ENCODE data around the gene LRRN3. TPM values are rescaled to one million over a fixed set of nuclear protein-coding genes. Genes with fewer than 3 reads are reported as not detected.

LRRN3 gene
- total and polyA plus RNA-seq, 7 donors: 0.41 to 3.3 (median 0.76) TPM; not detected in 2

DNA sequence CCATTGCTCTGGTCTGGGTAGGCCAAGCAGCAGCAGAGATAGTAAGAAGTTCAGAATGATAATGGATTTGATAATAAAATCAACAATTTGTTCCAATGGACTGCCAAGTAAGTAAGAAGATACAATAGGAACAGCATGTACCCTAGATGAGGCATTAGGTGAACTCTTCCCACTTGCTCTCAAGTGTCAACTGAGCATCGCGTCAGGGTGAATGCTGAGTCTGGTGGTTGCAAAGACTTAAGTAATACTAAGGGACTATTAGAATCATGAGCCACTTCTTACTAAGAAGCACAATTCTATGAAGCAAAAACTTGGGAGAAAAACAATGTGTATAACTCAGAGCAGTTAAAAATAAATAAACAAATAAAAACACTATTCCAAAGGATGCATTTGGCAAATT lies 54.5 kb downstream of the LRRN3 start:
- Histone ChIP-seq H3K27ac (no peak overlapping the region), H3K4me1 (peaks cover 0 to 7% (median 0%) of the 10 kb centered on the region in 4 donors), H3K9me3 (no peaks in the 10 kb centered on the region), H3K4me3 (no peak overlapping the region), H3K27me3 (no peaks in the 10 kb centered on the region), H3K36me3 (no peaks in the 10 kb centered on the region)
- no peak for TF ChIP-seq POLR2A (IDR thresholded peaks at IDR 0.05)
- TF ChIP-seq EP300 (IDR thresholded peaks at IDR 0.05): no peak
- TF ChIP-seq CTCF (IDR thresholded peaks at IDR 0.05): no peak
- no peak for TF ChIP-seq POLR2AphosphoS5 (IDR thresholded peaks at IDR 0.05)
- intact Hi-C loops (cut with DNase I): no loop called here
- no peak for DNase-seq
- WGBS, 2 donors: 95 to 97% methylated on average over 2 of the region's 2 CpGs

DNA sequence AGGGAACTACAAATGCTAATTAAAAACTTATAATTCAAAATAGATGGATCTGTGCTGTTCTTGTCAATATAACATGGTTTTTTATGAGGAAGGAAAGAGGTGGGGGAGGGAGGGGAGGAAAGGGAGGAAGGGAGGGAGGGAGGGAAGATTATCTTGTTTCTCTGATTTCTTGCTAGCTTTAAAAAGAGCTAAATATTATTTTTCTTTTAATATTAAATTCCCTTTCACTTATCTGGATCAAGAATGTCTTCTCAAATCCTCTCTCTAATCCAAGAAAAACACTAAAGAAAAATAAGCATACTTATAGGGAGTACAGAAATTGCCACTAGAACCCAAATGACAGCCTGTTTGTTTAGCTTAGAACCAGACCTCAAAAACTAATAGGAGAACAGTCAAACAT lies 55.2 kb downstream of the LRRN3 start:
- no peak overlapping the region for H3K4me3 ChIP-seq
- no peak overlapping the region for H3K27ac ChIP-seq
- TF ChIP-seq POLR2A (IDR thresholded peaks at IDR 0.05) (no peak), CTCF (IDR thresholded peaks at IDR 0.05) (no peak), POLR2AphosphoS5 (IDR thresholded peaks at IDR 0.05) (no peak), EP300 (IDR thresholded peaks at IDR 0.05) (no peak)
- no peaks in the 10 kb centered on the region for H3K27me3 ChIP-seq
- H3K36me3 ChIP-seq: no peaks in the 10 kb centered on the region
- intact Hi-C loops (cut with DNase I): no loop called here
- no peaks in the 10 kb centered on the region for H3K9me3 ChIP-seq
- peaks cover 0 to 7% (median 0%) of the 10 kb centered on the region in 4 donors for H3K4me1 ChIP-seq
- no peak for DNase-seq

- Histone ChIP-seq H3K4me3 (no peak overlapping the region), H3K27ac (no peak overlapping the region), H3K27me3 (no peaks in the 10 kb centered on the region), H3K36me3 (no peaks in the 10 kb centered on the region), H3K4me1 (peaks cover 0 to 7% (median 0%) of the 10 kb centered on the region in 4 donors), H3K9me3 (no peaks in the 10 kb centered on the region)
- WGBS, 2 donors: 85 to 89% methylated on average over 6 of the region's 6 CpGs
- intact Hi-C loops (cut with DNase I): no loop called here
- no peak for DNase-seq
- TF ChIP-seq EP300 (IDR thresholded peaks at IDR 0.05): no peak
- no peak for TF ChIP-seq CTCF (IDR thresholded peaks at IDR 0.05)
- no peak for TF ChIP-seq POLR2AphosphoS5 (IDR thresholded peaks at IDR 0.05)
- TF ChIP-seq POLR2A (IDR thresholded peaks at IDR 0.05): no peak
Observed at GRCh38 chr7:111147708-111148533, 57.0 kb downstream of the LRRN3 start.

DNA sequence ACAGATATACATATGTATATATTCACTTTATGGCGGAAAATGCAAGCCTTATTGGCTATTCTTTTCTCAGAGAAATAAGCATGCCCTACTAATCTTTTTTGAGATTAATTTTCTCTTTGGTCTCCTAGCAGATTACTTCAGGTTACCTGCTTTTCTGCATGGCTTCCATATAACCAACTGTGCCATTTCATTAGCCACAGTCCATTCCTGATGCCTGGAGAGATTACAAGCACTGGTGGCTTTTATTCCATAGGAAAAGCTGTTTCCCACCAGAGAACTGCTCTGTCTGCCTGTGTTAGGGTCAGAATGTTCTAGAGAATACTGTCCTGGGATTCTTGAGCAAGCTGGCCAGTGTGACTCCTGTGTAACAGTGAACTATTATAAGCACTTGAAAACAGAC lies 59.8 kb downstream of the LRRN3 start:
- Histone ChIP-seq H3K27ac (no peak overlapping the region), H3K4me3 (no peak overlapping the region), H3K9me3 (no peaks in the 10 kb centered on the region), H3K4me1 (no peaks in the 10 kb centered on the region), H3K36me3 (no peaks in the 10 kb centered on the region), H3K27me3 (no peaks in the 10 kb centered on the region)
- intact Hi-C loops (cut with DNase I): no loop called here
- WGBS, 2 donors: 94 to 96% methylated on average over 1 of the region's 1 CpG
- TF ChIP-seq EP300 (IDR thresholded peaks at IDR 0.05): no peak
- TF ChIP-seq CTCF (IDR thresholded peaks at IDR 0.05): no peak
- no peak for DNase-seq

GRCh38 chr7:111159426-111159825 lies 68.5 kb downstream of the LRRN3 start:
- no peak for DNase-seq
- no peaks in the 10 kb centered on the region for H3K36me3 ChIP-seq
- H3K27ac ChIP-seq: no peak overlapping the region
- intact Hi-C loops (cut with DNase I): no loop called here
- no peak overlapping the region for H3K4me3 ChIP-seq
- no peaks in the 10 kb centered on the region for H3K27me3 ChIP-seq
- no peaks in the 10 kb centered on the region for H3K9me3 ChIP-seq
- no peaks in the 10 kb centered on the region for H3K4me1 ChIP-seq
- no peak for TF ChIP-seq EP300 (IDR thresholded peaks at IDR 0.05)
- TF ChIP-seq CTCF (IDR thresholded peaks at IDR 0.05): no peak
- no peak for TF ChIP-seq POLR2AphosphoS5 (IDR thresholded peaks at IDR 0.05)
